Keratinocyte (primary cell): ENCODE data around the gene MANSC4. TPM values are rescaled to one million over a fixed set of nuclear protein-coding genes. Genes with fewer than 3 reads are reported as not detected.

Source experiments
- DNase-seq: peaks from one replicate; pipeline ENCODE4 v3.0.0-alpha.2; 2011; ENCODE audit warnings: low read depth, missing footprints, low spot score
- FAIRE-seq: peaks from 2 replicates; lab custom pipeline; 2011; peaks lifted over from hg19 to GRCh38; lab: Jason Lieb, UNC
- H2AFZ ChIP-seq: 2 replicates; pipeline ENCODE4 v1.6.0; 2012; ENCODE audit warnings: low read length, control low read depth, inconsistent platforms; ENCODE audit not compliant: control insufficient read depth
- H3K27ac ChIP-seq: 2 replicates; pipeline ENCODE4 v1.5.1; 2011; ENCODE audit warnings: low read length; ENCODE audit not compliant: control insufficient read depth, insufficient read depth
- H3K27me3 ChIP-seq: 3 replicates; pipeline ENCODE4 v1.6.0; 2011; ENCODE audit warnings: low read length; ENCODE audit not compliant: control insufficient read depth, insufficient read depth; ENCODE audit errors: extremely low read depth
- H3K36me3 ChIP-seq, 2 experiments: 2 replicates in 1 of 2; 3 replicates in 1 of 2; pipeline ENCODE4 v1.5.1; 2011; ENCODE audit warnings: low read length in 2 of 2, mild to moderate bottlenecking in 1 of 2; ENCODE audit not compliant: control insufficient read depth in 2 of 2, insufficient read depth in 2 of 2; ENCODE audit errors: extremely low read depth in 1 of 2
- H3K4me1 ChIP-seq: 3 replicates; pipeline ENCODE4 v1.5.1; 2011; ENCODE audit warnings: low read length; ENCODE audit not compliant: control insufficient read depth, insufficient read depth; ENCODE audit errors: extremely low read depth
- H3K4me2 ChIP-seq: 3 replicates; pipeline ENCODE4 v1.6.0; 2011; ENCODE audit warnings: low read depth, low read length; ENCODE audit not compliant: control insufficient read depth, insufficient read depth; ENCODE audit errors: extremely low read depth
- H3K4me3 ChIP-seq, 3 experiments: fragments of 200-600 bp in 1 of 3; sonication (generic) in 1 of 3; 2 replicates in 2 of 3; 3 replicates in 1 of 3; pipeline ENCODE4 v1.5.1; 2011 to 2016; ENCODE audit warnings: low read length in 3 of 3, mild to moderate bottlenecking in 3 of 3, control low read depth in 2 of 3, inconsistent platforms in 1 of 3, low read depth in 1 of 3, mixed read lengths in 1 of 3, mixed run types in 1 of 3, moderate library complexity in 1 of 3; ENCODE audit not compliant: control insufficient read depth in 2 of 3, insufficient read depth in 2 of 3; ENCODE audit errors: extremely low read depth in 1 of 3
- H3K79me2 ChIP-seq: 2 replicates; pipeline ENCODE4 v1.6.0; 2012; ENCODE audit warnings: low read length; ENCODE audit not compliant: control insufficient read depth, insufficient read depth
- H3K9ac ChIP-seq: 3 replicates; pipeline ENCODE4 v1.6.0; 2011; ENCODE audit warnings: low read length; ENCODE audit not compliant: control insufficient read depth, insufficient read depth; ENCODE audit errors: extremely low read depth
- H3K9me1 ChIP-seq: 3 replicates; pipeline ENCODE4 v1.6.0; 2011; ENCODE audit warnings: low read length; ENCODE audit not compliant: control insufficient read depth, insufficient read depth; ENCODE audit errors: extremely low read depth
- H3K9me3 ChIP-seq: 2 replicates; pipeline ENCODE4 v1.5.1; 2012; ENCODE audit warnings: low read depth, low read length; ENCODE audit not compliant: control insufficient read depth
- H4K20me1 ChIP-seq: 3 replicates; pipeline ENCODE4 v1.6.0; 2011; ENCODE audit warnings: low read length; ENCODE audit not compliant: control insufficient read depth, insufficient read depth; ENCODE audit errors: extremely low read depth
- EZH2 ChIP-seq: IDR thresholded peaks from one replicate; pipeline ENCODE4 v1.6.1; 2012; ENCODE audit warnings: inconsistent platforms, mild to moderate bottlenecking, low read length, moderate library complexity
- dilution Hi-C: fragments of 300-500 bp; cut with MboI; formaldehyde crosslinking; loops from one replicate; pipeline ENCODE4 v1.7.0; 2020; ENCODE audit warnings: low sequenced_read_pairs; ENCODE audit not compliant: extremely low pct_ligation_motif_present
- polyA plus RNA-seq, 5 experiments: library from polyadenylated mRNA; depleted of rRNA in 3 of 5; stranded (reverse) in 3 of 5; stranded (forward) in 1 of 5; unstranded in 1 of 5; fragments of >200 nt; gene quantifications; 1 replicate in 1 of 5; 2 replicates in 3 of 5; 3 replicates in 1 of 5; pipeline versions ENCODE4 v1.2.1 to v1.2.3, GENCODE V29; 2011 to 2012; ENCODE audit warnings: missing spikeins in 2 of 5, low read depth in 1 of 5, low replicate concordance in 1 of 5
- TF ChIP-seq, protein P1 (sequence below), 3 experiments: IDR thresholded peaks in 1 of 3; conservative IDR thresholded peaks in 1 of 3; optimal IDR thresholded peaks in 1 of 3; 2 replicates in 2 of 3; 3 replicates in 1 of 3; pipeline versions ENCODE3 to v1.5.1; 2011; ENCODE audit warnings: low read length in 3 of 3, mild to moderate bottlenecking in 3 of 3, moderate library complexity in 2 of 3, control low read depth in 1 of 3, inconsistent platforms in 1 of 3; ENCODE audit not compliant: insufficient read depth in 2 of 3; ENCODE audit errors: extremely low read depth in 1 of 3

The MANSC4 gene
- polyA plus RNA-seq, 1 donor (not counting 4 experiments of a cell fraction or from before 2014, with no cell fraction given): 0.67 TPM

DNA sequence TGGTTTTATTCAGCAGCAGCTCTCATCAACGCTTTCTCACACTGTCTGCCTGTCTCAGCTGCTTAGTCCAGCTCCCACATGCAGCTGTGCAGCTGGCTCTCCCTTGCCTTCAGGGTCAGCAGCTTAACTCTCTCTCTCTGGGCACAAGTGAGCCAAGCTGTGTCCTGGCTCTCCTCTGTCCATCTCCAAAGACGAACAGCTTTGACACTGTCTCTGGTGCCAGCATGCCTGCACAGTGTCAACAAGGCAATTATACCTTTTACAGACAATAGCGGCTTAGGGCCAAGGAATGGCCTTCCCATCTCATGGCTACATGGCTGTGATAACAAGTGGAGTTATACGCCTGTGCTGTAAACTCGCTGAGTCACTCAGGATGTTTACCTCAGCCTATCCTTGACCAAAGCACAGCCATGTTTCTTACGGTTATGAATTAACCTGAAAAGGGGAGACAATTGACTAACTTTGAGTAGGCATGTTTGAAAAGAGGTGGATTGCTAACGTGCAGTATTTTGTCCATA lies 38.4 kb upstream of the MANSC4 start:
- TF ChIP-seq EZH2: no peak
- TF ChIP-seq, protein P1, sequence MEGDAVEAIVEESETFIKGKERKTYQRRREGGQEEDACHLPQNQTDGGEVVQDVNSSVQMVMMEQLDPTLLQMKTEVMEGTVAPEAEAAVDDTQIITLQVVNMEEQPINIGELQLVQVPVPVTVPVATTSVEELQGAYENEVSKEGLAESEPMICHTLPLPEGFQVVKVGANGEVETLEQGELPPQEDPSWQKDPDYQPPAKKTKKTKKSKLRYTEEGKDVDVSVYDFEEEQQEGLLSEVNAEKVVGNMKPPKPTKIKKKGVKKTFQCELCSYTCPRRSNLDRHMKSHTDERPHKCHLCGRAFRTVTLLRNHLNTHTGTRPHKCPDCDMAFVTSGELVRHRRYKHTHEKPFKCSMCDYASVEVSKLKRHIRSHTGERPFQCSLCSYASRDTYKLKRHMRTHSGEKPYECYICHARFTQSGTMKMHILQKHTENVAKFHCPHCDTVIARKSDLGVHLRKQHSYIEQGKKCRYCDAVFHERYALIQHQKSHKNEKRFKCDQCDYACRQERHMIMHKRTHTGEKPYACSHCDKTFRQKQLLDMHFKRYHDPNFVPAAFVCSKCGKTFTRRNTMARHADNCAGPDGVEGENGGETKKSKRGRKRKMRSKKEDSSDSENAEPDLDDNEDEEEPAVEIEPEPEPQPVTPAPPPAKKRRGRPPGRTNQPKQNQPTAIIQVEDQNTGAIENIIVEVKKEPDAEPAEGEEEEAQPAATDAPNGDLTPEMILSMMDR (optimal IDR thresholded peaks at IDR 0.05 in 1 of 3, IDR thresholded peaks at IDR 0.05 in 1 of 3, conservative IDR thresholded peaks at IDR 0.05 in 1 of 3; ENCODE audit: extremely low read depth in 1 of 3, insufficient read depth in 2 of 3, low read length in 3 of 3): no peak
- H3K4me2 ChIP-seq: no peak overlapping the region
- no peaks in the 10 kb centered on the region for H3K9me3 ChIP-seq
- no peak overlapping the region for H3K9ac ChIP-seq
- H3K27ac ChIP-seq: no peak overlapping the region
- H3K9me1 ChIP-seq: no peaks in the 10 kb centered on the region
- no peaks in the 10 kb centered on the region for H3K27me3 ChIP-seq
- H4K20me1 ChIP-seq: no peaks in the 10 kb centered on the region
- FAIRE-seq (no peak), DNase-seq (no peak)
- dilution Hi-C loops: no loop called here
- H3K4me3 ChIP-seq: no peak overlapping the region
- H3K36me3 ChIP-seq: no peaks in the 10 kb centered on the region
- H3K79me2 ChIP-seq: no peaks in the 10 kb centered on the region
- no peak overlapping the region for H2AFZ ChIP-seq
- H3K4me1 ChIP-seq: peaks cover 33% of the 10 kb centered on the region

DNA sequence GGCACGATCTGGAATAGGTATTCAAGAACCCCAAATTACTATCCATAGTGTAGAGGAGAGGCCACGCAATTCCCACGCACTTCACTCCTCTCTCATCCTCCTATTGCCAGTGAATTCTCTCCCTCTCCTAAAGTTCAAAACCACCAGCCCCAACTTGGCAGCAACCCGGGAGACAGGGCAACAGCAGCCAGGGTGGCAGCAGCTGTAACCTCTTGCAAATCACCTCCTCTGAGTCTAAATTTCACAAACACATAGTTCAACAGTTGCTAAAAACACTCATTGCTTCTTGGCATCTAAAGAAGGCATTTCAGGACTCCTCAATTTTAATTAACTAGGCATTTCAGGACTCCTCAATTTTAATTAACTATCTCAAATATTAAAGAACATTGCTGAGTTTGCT lies 37.7 kb upstream of the MANSC4 start:
- H3K4me3 ChIP-seq: no peak overlapping the region
- H3K9me3 ChIP-seq: no peaks in the 10 kb centered on the region
- no peak for DNase-seq
- dilution Hi-C loops: no loop called here
- H3K27me3 ChIP-seq: no peaks in the 10 kb centered on the region
- no peak for TF ChIP-seq EZH2
- TF ChIP-seq, protein P1 (optimal IDR thresholded peaks at IDR 0.05 in 1 of 3, IDR thresholded peaks at IDR 0.05 in 1 of 3, conservative IDR thresholded peaks at IDR 0.05 in 1 of 3; ENCODE audit: extremely low read depth in 1 of 3, insufficient read depth in 2 of 3, low read length in 3 of 3): no peak
- H3K9ac ChIP-seq: no peak overlapping the region
- no peak overlapping the region for H3K27ac ChIP-seq
- no peaks in the 10 kb centered on the region for H4K20me1 ChIP-seq
- H3K4me2 ChIP-seq: no peak overlapping the region
- no peaks in the 10 kb centered on the region for H3K9me1 ChIP-seq
- no peak for FAIRE-seq
- no peaks in the 10 kb centered on the region for H3K36me3 ChIP-seq
- no peak overlapping the region for H2AFZ ChIP-seq
- H3K4me1 ChIP-seq: peaks cover 26% of the 10 kb centered on the region
- H3K79me2 ChIP-seq: no peaks in the 10 kb centered on the region
